Trophoblast cell (in vitro differentiated cells and primary cell): ENCODE results near the gene RPL5.

Experiments used
- DNase-seq, 2 donors: peaks; one replicate each; pipeline ENCODE4 v3.0.0-alpha.2; 2016
- H2AFZ ChIP-seq: 2 replicates; pipeline ENCODE4 v1.6.1; 2013; ENCODE audit warnings: low read length, moderate library complexity, mild to moderate bottlenecking; ENCODE audit not compliant: insufficient read depth, poor library complexity
- H2AK5ac ChIP-seq: 2 replicates; pipeline ENCODE4 v1.6.1; 2013; ENCODE audit warnings: mild to moderate bottlenecking, low read length
- H2BK120ac ChIP-seq: 2 replicates; pipeline ENCODE4 v1.6.1; 2013; ENCODE audit warnings: low read length, mild to moderate bottlenecking, moderate library complexity; ENCODE audit not compliant: insufficient read depth, poor library complexity
- H2BK12ac ChIP-seq: 2 replicates; pipeline ENCODE4 v1.6.1; 2013; ENCODE audit warnings: mild to moderate bottlenecking, low read length, moderate library complexity
- H2BK5ac ChIP-seq: 2 replicates; pipeline ENCODE4 v1.6.1; 2013; ENCODE audit warnings: low read length, low read depth, moderate library complexity, mild to moderate bottlenecking; ENCODE audit not compliant: poor library complexity
- H3K14ac ChIP-seq: 2 replicates; pipeline ENCODE4 v1.6.1; 2013; ENCODE audit warnings: mild to moderate bottlenecking, low read length
- H3K18ac ChIP-seq: 2 replicates; pipeline ENCODE4 v1.6.1; 2013; ENCODE audit warnings: mild to moderate bottlenecking, low read length
- H3K23ac ChIP-seq: 2 replicates; pipeline ENCODE4 v1.6.1; 2013; ENCODE audit warnings: low read length
- H3K27ac ChIP-seq: 2 replicates; pipeline ENCODE4 v1.5.1; 2013; ENCODE audit warnings: low read depth, mild to moderate bottlenecking, inconsistent platforms, low read length, moderate library complexity
- H3K27me3 ChIP-seq: 2 replicates; pipeline ENCODE4 v1.6.1; 2013; ENCODE audit warnings: inconsistent platforms, mild to moderate bottlenecking, low read length, moderate library complexity; ENCODE audit not compliant: insufficient read depth
- H3K36me3 ChIP-seq, 2 experiments: 1 replicate in 1 of 2; 2 replicates in 1 of 2; pipeline ENCODE4 v1.6.1; 2013; ENCODE audit warnings: low read length in 2 of 2, mild to moderate bottlenecking in 2 of 2, moderate library complexity in 1 of 2; ENCODE audit not compliant: insufficient read depth in 2 of 2, control insufficient read depth in 1 of 2
- H3K4ac ChIP-seq: 2 replicates; pipeline ENCODE4 v1.6.1; 2013; ENCODE audit warnings: low read depth, mild to moderate bottlenecking, low read length, moderate library complexity
- H3K4me1 ChIP-seq, 2 experiments: 1 replicate in 1 of 2; 2 replicates in 1 of 2; pipeline ENCODE4 v1.6.1; 2013; ENCODE audit warnings: low read length in 2 of 2, mild to moderate bottlenecking in 2 of 2, moderate library complexity in 1 of 2; ENCODE audit not compliant: insufficient read depth in 2 of 2, control insufficient read depth in 1 of 2
- H3K4me2 ChIP-seq: 2 replicates; pipeline ENCODE4 v1.6.1; 2013; ENCODE audit warnings: inconsistent platforms, mild to moderate bottlenecking, low read length, moderate library complexity
- H3K4me3 ChIP-seq: 2 replicates; pipeline ENCODE4 v1.5.1; 2013; ENCODE audit warnings: mild to moderate bottlenecking, low read depth, low read length, inconsistent platforms
- H3K79me1 ChIP-seq: one replicate; pipeline ENCODE4 v1.6.1; 2013; ENCODE audit warnings: low read length
- H3K79me2 ChIP-seq: 2 replicates; pipeline ENCODE4 v1.6.1; 2013; ENCODE audit warnings: low read length, mild to moderate bottlenecking; ENCODE audit not compliant: control insufficient read depth, insufficient read depth, poor library complexity
- H3K9ac ChIP-seq: 2 replicates; pipeline ENCODE4 v1.6.1; 2013; ENCODE audit warnings: mild to moderate bottlenecking, low read length
- H3K9me3 ChIP-seq: 2 replicates; pipeline ENCODE4 v1.6.1; 2013; ENCODE audit warnings: low read depth, mild to moderate bottlenecking, control low read depth, inconsistent platforms, low read length; ENCODE audit not compliant: insufficient read depth
- H4K12ac ChIP-seq: 2 replicates; pipeline ENCODE4 v1.6.1; 2013; ENCODE audit warnings: low read depth, mild to moderate bottlenecking, low read length, moderate library complexity
- H4K8ac ChIP-seq: 2 replicates; pipeline ENCODE4 v1.6.1; 2013; ENCODE audit warnings: low read depth, mild to moderate bottlenecking, low read length, moderate library complexity
- H4K91ac ChIP-seq: one replicate; pipeline ENCODE4 v1.6.1; 2013; ENCODE audit warnings: low read depth, mild to moderate bottlenecking, low read length, moderate library complexity
- WGBS: extraction: QIAGEN DNeasy Blood & Tissue Kit; methylation state at CpG from one replicate; pipeline ENCODE4 v1.1.7; 2013; ENCODE audit warnings: missing lambda C conversion rate; ENCODE audit not compliant: insufficient read length, insufficient coverage; ENCODE audit errors: extremely low coverage; 5-methylcytosine and 5-hydroxymethylcytosine counted together

RPL5 gene

DNA sequence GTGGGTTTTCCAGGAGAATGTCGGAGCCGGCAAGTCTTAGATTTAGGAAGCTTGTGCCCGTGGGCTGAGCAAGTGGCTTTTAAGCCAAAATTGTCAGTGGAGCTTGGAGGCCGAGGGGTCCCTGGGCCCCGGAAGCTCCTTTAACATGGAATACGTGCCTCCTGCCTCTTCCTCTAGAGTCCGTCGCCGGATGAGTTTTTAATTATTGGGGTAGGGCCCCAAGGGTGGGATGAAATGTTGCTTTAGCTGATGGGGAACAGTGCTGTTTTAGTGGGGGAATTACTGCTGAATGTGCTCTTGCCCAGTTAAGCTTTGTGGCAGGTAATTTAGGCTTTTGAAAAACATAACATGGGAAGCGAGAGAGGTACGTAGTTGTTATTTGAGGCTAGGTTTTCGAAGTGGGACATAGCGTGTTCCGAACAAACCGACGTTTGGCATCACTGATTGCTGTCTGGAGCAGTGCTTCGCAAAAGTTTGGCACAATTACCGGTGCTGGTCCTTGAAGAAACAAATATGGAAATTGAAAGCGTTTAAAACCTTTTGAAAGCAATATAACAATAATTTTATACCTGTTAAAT lies 786 bp downstream of the RPL5 start:
- Histone ChIP-seq H3K23ac (peak overlapping the region; percentile 1), H2BK5ac (peak overlapping the region; percentile 86), H3K27me3 (no peaks in the 10 kb centered on the region), H3K4me3 (peak overlapping the region; percentile 91), H2BK12ac (no peak overlapping the region), H3K79me1 (peaks cover 8% of the 10 kb centered on the region), H3K9me3 (no peaks in the 10 kb centered on the region), H3K36me3 (peaks cover 5 to 26% of the 10 kb centered on the region in 2 experiments), H2AK5ac (peak overlapping the region; percentile 63), H4K91ac (peak overlapping the region; percentile 78), H3K4me1 (peaks cover 0 to 2% of the 10 kb centered on the region in 2 experiments), H4K8ac (peak overlapping the region; percentile 90), H3K79me2 (peaks cover 14% of the 10 kb centered on the region), H2BK120ac (peak overlapping the region; percentile 73), H3K14ac (peak overlapping the region; percentile 71), H2AFZ (peak overlapping the region; percentile 18), H3K18ac (peak overlapping the region; percentile 91), H3K4ac (peak overlapping the region; percentile 96), H3K9ac (peak overlapping the region; percentile 96), H4K12ac (peak overlapping the region; percentile 71), H3K27ac (peak overlapping the region; percentile 74), H3K4me2 (peak overlapping the region; percentile 60)
- no CpG with 5 or more reads among the region's 19 CpGs for WGBS
- peak in 1 of 2 donors; percentile 12 for DNase-seq

- H3K27me3 ChIP-seq: no peaks in the 10 kb centered on the region
- H2AK5ac ChIP-seq: no peak overlapping the region
- DNase-seq: no peak
- no peak overlapping the region for H3K9ac ChIP-seq
- H3K79me1 ChIP-seq: peaks cover 8% of the 10 kb centered on the region
- H3K4me2 ChIP-seq: peak overlapping the region; percentile 11
- no peak overlapping the region for H4K12ac ChIP-seq
- no peak overlapping the region for H4K91ac ChIP-seq
- H3K23ac ChIP-seq: no peak overlapping the region
- no peak overlapping the region for H3K14ac ChIP-seq
- H3K18ac ChIP-seq: no peak overlapping the region
- H2AFZ ChIP-seq: no peak overlapping the region
- H3K4me3 ChIP-seq: no peak overlapping the region
- peaks cover 0 to 2% of the 10 kb centered on the region in 2 experiments for H3K4me1 ChIP-seq
- no peak overlapping the region for H2BK120ac ChIP-seq
- no peak overlapping the region for H3K27ac ChIP-seq
- H3K79me2 ChIP-seq: peaks cover 14% of the 10 kb centered on the region
- no peak overlapping the region for H2BK5ac ChIP-seq
- peak overlapping the region; percentile 22 for H3K4ac ChIP-seq
- H4K8ac ChIP-seq: no peak overlapping the region
- no peaks in the 10 kb centered on the region for H3K9me3 ChIP-seq
- peaks cover 5 to 31% of the 10 kb centered on the region in 2 experiments for H3K36me3 ChIP-seq
- H2BK12ac ChIP-seq: no peak overlapping the region
- no CpG with 5 or more reads among the region's 5 CpGs for WGBS
These were observed 2.0 kb downstream of the RPL5 start for GRCh38 chr1:92833840-92834239.

DNA sequence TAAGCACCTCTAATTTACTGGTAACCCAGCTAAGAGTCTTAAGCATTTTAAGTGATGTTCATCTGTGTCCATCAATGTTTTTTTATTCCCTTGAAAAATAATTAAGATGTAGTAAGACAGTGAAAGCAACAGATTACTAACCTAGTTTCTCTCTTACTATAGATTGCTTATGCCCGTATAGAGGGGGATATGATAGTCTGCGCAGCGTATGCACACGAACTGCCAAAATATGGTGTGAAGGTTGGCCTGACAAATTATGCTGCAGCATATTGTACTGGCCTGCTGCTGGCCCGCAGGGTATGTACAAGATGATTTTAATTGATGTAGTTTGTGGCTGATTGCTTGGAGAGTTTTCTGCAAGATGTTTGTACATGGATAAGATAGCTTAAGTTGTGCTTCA lies 2.8 kb downstream of the RPL5 start:
- H4K8ac ChIP-seq: no peak overlapping the region
- peaks cover 9 to 38% of the 10 kb centered on the region in 2 experiments for H3K36me3 ChIP-seq
- H4K12ac ChIP-seq: no peak overlapping the region
- H3K27ac ChIP-seq: no peak overlapping the region
- DNase-seq: no peak
- H3K9me3 ChIP-seq: no peaks in the 10 kb centered on the region
- H2BK12ac ChIP-seq: no peak overlapping the region
- no peaks in the 10 kb centered on the region for H3K27me3 ChIP-seq
- no peak overlapping the region for H2BK120ac ChIP-seq
- no peak overlapping the region for H2BK5ac ChIP-seq
- no peak overlapping the region for H2AK5ac ChIP-seq
- H3K9ac ChIP-seq: no peak overlapping the region
- peaks cover 0 to 2% of the 10 kb centered on the region in 2 experiments for H3K4me1 ChIP-seq
- no peak overlapping the region for H3K23ac ChIP-seq
- WGBS: no CpG with 5 or more reads among the region's 5 CpGs
- H3K4me3 ChIP-seq: no peak overlapping the region
- no peak overlapping the region for H4K91ac ChIP-seq
- peak overlapping the region; percentile 93 for H3K4ac ChIP-seq
- H3K4me2 ChIP-seq: no peak overlapping the region
- no peak overlapping the region for H2AFZ ChIP-seq
- no peak overlapping the region for H3K18ac ChIP-seq
- no peak overlapping the region for H3K14ac ChIP-seq
- peaks cover 14% of the 10 kb centered on the region for H3K79me2 ChIP-seq
- peaks cover 8% of the 10 kb centered on the region for H3K79me1 ChIP-seq

- H4K91ac ChIP-seq: no peak overlapping the region
- H3K36me3 ChIP-seq: peaks cover 16 to 45% of the 10 kb centered on the region in 2 experiments
- H3K4ac ChIP-seq: no peak overlapping the region
- no CpG with 5 or more reads among the region's 2 CpGs for WGBS
- no peak overlapping the region for H2AK5ac ChIP-seq
- H4K12ac ChIP-seq: no peak overlapping the region
- H3K23ac ChIP-seq: no peak overlapping the region
- no peaks in the 10 kb centered on the region for H3K27me3 ChIP-seq
- H3K14ac ChIP-seq: no peak overlapping the region
- no peak overlapping the region for H4K8ac ChIP-seq
- H3K4me1 ChIP-seq: peaks cover 0 to 2% of the 10 kb centered on the region in 2 experiments
- H2AFZ ChIP-seq: no peak overlapping the region
- no peak overlapping the region for H3K18ac ChIP-seq
- no peak overlapping the region for H2BK5ac ChIP-seq
- H3K9ac ChIP-seq: no peak overlapping the region
- H3K9me3 ChIP-seq: no peaks in the 10 kb centered on the region
- H3K27ac ChIP-seq: no peak overlapping the region
- peaks cover 7% of the 10 kb centered on the region for H3K79me1 ChIP-seq
- no peak overlapping the region for H3K4me3 ChIP-seq
- no peak overlapping the region for H2BK12ac ChIP-seq
- H3K4me2 ChIP-seq: no peak overlapping the region
- no peak overlapping the region for H2BK120ac ChIP-seq
- H3K79me2 ChIP-seq: peaks cover 12% of the 10 kb centered on the region
- no peak for DNase-seq
These were observed 5.2 kb downstream of the RPL5 start for GRCh38 chr1:92837062-92837461.
